Stimulated activated CD8-positive, alpha-beta memory T cell treated with anti-CD3 and anti-CD28 coated beads, Interleukin-7, amount 100 ng/mL, for 48 hours (primary cell): ENCODE results near the gene GAS2L1.

Source experiments
- DNase-seq, 2 donors: peaks; one replicate each; pipeline ENCODE4 v3.0.0-alpha.2; 2020; ENCODE audit warnings: low read depth in 1 of 2; ENCODE audit errors: extremely low read depth in 1 of 2

Gene GAS2L1

DNA sequence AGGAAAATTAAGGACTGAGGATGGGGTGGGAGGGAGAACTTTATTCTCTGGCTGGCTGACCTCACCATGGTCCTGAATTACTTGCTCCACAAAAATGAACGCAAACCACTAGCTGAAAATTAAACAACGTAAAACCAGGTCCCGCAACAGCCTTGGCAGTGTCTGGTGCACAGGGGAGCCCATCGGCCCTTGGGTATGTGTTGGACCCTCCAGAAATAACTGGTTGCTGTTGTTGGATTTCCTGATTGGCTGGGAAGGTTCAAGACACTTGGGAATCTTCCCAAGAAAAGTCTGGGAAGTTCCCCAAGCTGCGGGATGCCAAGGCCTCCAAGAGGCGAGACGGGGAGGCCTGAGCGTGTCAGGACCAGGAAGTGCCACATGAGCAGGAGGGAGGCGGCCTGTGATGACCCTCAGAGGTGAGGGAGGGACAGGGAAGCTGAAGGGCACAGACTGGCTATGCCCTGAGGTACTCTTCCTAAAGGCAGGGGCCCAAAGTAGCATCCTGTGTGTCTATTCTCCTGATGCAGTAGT is 19.4 kb downstream of the GAS2L1 start:
- no peak for DNase-seq

GRCh38 chr22:29326481-29326880 is 20.0 kb downstream of the GAS2L1 start:
- no peak for DNase-seq

- no peak for DNase-seq
These were observed 20.8 kb downstream of the GAS2L1 start for GRCh38 chr22:29327089-29327764.

- no peak for DNase-seq
These were observed 21.6 kb downstream of the GAS2L1 start for GRCh38 chr22:29328055-29328454.

GRCh38 chr22:29328566-29329500 is 22.4 kb downstream of the GAS2L1 start:
- no peak for DNase-seq

GRCh38 chr22:29329581-29329980 is 23.1 kb downstream of the GAS2L1 start:
- DNase-seq: no peak

DNA sequence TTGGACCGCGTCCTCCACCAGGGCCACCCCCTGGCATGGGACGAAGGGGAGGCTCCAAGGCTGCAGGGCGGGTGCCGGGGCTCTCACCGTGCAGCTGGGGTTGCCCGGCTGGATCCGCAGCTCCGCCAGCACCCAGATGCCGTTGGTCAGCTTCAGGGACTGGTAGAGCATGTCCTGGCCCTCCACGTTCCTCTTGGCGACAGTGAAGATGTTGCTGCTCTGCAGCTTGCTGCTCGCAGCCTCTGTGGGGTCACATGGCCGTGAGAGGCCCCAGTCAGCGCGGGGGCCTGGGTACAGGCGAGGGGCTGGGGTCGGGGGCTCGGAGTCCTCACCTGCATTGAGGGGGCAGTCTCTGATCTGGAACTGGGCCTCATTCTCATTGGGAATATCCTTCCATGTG is 23.8 kb downstream of the GAS2L1 start:
- no peak for DNase-seq

DNA sequence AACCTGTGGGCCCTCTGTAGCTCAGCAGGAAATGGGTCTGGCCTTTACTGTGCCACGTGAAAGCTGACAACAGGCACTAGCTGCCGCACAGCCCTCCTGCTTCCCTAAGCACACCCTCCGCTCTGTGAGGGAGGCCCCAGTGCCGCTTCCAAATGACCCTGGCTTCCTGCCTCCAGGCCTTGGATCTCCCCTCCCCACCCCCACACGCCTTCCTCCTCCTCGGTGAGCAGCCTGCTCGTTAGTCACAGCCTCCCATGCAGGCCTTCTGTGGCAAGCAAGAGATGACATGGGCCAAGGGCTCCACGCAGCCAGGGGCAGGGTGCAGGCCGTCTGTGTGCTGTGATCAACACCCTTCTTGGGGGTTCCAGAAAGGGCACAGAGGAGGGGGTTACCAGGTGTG is 24.3 kb downstream of the GAS2L1 start:
- no peak for DNase-seq

DNA sequence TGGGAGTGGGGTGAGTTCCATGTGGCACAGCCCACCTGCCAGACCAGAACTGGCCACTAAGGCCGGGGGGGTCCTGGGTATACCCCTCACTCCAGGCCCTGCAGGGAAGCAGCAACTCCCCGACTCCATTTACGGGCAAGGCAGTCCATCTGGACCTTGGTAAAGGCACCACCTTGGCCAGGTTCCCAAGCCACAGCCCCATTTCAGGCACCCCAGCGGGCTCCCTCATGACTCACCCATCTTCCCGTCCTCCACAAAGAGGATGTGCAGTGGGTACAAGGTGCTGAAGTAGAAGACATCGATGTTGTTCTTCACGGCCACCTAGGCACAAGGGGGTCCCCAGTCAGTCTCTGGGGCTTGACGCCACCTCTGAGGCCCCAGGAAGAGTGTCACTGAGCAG is 24.8 kb downstream of the GAS2L1 start:
- DNase-seq: no peak

DNA sequence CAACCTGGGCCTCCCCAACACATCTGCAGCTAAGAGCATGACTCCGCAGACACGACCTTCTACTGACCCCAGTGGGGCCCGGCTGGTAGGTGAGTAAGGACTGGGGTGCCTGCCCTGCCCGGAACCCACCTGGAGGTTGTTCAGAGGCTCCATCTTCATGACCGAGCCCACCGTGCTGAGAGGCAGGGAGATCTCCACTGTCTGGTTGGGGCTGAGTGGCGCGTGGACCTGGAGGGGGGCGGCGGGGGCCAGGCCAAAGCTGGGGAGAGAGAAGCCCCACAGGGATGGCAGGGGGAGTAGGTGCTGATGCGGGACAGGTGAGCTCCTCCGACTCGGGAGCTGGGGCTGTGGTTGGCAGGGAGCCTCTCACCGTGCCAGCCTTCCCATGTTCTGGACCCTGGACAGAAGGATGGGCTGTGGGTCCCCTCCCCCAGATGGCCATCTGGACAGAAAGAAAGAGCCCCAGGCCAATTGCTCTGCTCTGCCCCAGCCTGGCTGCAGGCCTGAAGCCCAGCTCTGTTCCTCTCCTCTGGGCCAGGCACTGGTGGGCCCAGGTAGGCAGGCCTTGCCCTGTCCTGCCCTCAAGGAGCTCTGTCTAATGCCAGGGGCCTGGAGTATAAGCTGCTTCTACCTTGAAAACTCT is 25.3 kb downstream of the GAS2L1 start:
- DNase-seq: no peak

GRCh38 chr22:29332886-29333496 is 26.5 kb downstream of the GAS2L1 start:
- no peak for DNase-seq

DNA sequence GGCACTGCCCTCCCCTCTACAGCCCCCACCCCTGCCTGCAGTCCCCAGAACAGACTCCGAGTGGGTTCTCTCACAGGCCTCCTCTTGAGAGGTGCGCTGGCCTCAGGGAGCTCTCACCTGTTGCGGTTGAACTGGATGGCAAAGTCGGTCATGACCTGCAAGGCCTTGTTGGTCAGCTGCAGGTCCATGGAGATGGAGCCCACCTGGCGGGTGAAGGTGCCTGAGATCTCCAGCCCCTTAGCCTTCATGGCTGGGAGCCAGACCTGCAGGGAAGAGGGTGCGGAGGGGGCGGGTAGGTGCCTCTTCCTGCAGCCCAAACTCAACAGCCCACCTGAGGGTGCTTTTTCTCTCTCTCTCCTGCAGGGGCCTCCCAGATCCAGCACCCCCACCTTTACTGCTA is 27.7 kb downstream of the GAS2L1 start:
- DNase-seq: no peak

GRCh38 chr22:29334696-29335344 is 28.4 kb downstream of the GAS2L1 start:
- DNase-seq: no peak

DNA sequence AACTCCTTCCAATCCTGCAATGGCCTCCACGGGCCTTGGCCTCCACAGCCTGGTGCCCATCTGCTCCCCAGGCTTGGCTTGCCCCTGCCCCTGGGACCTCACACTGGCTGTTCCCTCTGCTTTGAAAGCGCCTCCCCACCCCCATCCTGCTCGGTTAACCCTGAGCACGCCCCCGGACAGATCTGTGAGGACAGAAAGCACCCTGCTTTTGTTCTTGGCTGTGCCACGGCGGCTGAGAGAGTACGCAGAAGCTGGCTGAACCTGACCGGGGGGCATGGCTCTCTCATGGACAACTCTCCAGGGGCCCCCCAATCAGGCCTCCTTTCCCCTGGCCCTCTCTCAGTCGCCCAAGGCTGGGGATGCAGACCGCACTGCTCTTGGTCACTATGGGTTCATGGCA is 29.2 kb downstream of the GAS2L1 start:
- no peak for DNase-seq

- DNase-seq: no peak
These were observed 30.5 kb downstream of the GAS2L1 start for GRCh38 chr22:29336751-29337490.

DNA sequence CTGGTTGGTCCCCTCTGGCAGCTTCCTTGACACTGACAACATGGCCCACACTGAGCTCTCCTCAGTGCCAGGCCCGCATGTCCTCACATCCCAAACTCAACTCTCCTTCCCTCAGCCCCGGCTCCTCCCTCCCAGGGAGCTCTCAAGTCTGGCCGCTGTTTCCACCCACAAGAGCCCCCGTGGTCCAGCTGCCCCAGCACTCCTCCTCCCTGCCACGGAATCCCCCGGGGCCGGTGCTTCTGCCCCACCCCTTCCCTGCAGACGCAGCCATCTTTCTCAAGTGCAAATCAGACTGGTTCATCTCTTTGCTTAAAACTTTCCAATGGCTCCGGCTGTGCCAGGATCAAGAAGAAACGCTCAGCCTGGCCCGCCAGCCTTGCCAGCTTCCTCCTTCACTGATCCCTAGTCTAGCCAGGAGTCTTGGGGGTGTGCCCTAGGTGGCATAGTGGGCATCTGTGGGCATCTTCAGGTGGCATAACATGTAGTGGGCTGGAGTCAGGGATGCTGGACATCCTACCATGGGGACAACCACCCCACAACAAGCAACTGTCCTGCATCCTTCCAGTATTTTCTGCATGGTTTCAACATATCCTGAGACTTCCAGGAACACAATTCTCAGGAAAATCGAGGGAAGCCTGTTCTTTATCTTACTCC is 31.3 kb downstream of the GAS2L1 start:
- DNase-seq: no peak

GRCh38 chr22:29338398-29338797 is 31.9 kb downstream of the GAS2L1 start:
- DNase-seq: no peak

- no peak for DNase-seq
These were observed 33.2 kb downstream of the GAS2L1 start for GRCh38 chr22:29339381-29340235.
